A549 (cell line): ENCODE measurements around the gene AMIGO1. TPM values are rescaled to one million over a fixed set of nuclear protein-coding genes. Genes with fewer than 3 reads are reported as not detected.

ENCODE experiments used
- CBX8 ChIP-seq: fragments of 200-600 bp; sonication (generic); IDR thresholded peaks from 2 replicates; pipeline ENCODE4 v1.6.1; 2016
- CHD2 ChIP-seq: fragments of 150-350 bp; IDR thresholded peaks from 2 replicates; pipeline ENCODE4 v1.6.1; 2014; ENCODE audit warnings: low read length; ENCODE audit not compliant: partially characterized antibody
- CHD4 ChIP-seq: fragments of 200-600 bp; sonication (generic); IDR thresholded peaks from 2 replicates; pipeline ENCODE4 v1.6.1; 2016; ENCODE audit warnings: antibody characterized with exemption, mild to moderate bottlenecking, borderline replicate concordance
- EHF ChIP-seq: fragments of 250-450 bp; sonication (Bioruptor Pico); IDR thresholded peaks from 2 replicates; pipeline ENCODE4 v1.5.0; 2020; ENCODE audit warnings: mild to moderate bottlenecking
- EHMT2 ChIP-seq: fragments of 200-600 bp; sonication (generic); IDR thresholded peaks from 2 replicates; pipeline ENCODE4 v1.6.1; 2016; ENCODE audit warnings: antibody characterized with exemption, low read depth, mild to moderate bottlenecking, moderate library complexity
- ELK1 ChIP-seq: fragments of 150-350 bp; IDR thresholded peaks from 2 replicates; pipeline ENCODE4 v1.6.1; 2014; ENCODE audit warnings: low read depth, mild to moderate bottlenecking, low read length
- ESRRA ChIP-seq: fragments of 150-350 bp; IDR thresholded peaks from 2 replicates; pipeline ENCODE4 v1.6.1; 2014; ENCODE audit warnings: mild to moderate bottlenecking, low read length, borderline replicate concordance
- HDAC2 ChIP-seq: fragments of 200-600 bp; sonication (generic); IDR thresholded peaks from 2 replicates; pipeline ENCODE4 v1.6.1; 2016
- HEYL ChIP-seq: fragments of 250-450 bp; sonication (Bioruptor Pico); IDR thresholded peaks from 2 replicates; pipeline ENCODE4 v1.8.0; 2021; ENCODE audit warnings: mild to moderate bottlenecking, moderate library complexity
- HMGXB4 ChIP-seq: fragments of 250-450 bp; sonication (Bioruptor Pico); IDR thresholded peaks from 2 replicates; pipeline ENCODE4 v1.5.0; 2021; ENCODE audit warnings: mild to moderate bottlenecking, moderate library complexity, borderline replicate concordance
- HOXA7 ChIP-seq: fragments of 250-450 bp; sonication (Bioruptor Pico); IDR thresholded peaks from 2 replicates; pipeline ENCODE4 v1.5.0; 2020; ENCODE audit warnings: mild to moderate bottlenecking, moderate library complexity
- JUN ChIP-seq, 2 experiments: fragments of >200 bp; sonication (Bioruptor Twin); formaldehyde crosslinking; IDR thresholded peaks; 2 replicates in 1 of 2; 3 replicates in 1 of 2; pipeline ENCODE4 v1.6.1; 2016 to 2017
- JUNB ChIP-seq: fragments of >200 bp; sonication (Bioruptor Twin); formaldehyde crosslinking; IDR thresholded peaks from 2 replicates; pipeline ENCODE4 v1.6.1; 2016
- KDM1A ChIP-seq: fragments of 200-600 bp; sonication (generic); IDR thresholded peaks from 2 replicates; pipeline ENCODE4 v1.6.1; 2016; ENCODE audit warnings: low read depth, mild to moderate bottlenecking
- KDM5A ChIP-seq: fragments of 200-600 bp; sonication (generic); IDR thresholded peaks from 2 replicates; pipeline ENCODE4 v1.6.1; 2016; ENCODE audit warnings: antibody characterized with exemption, mild to moderate bottlenecking
- NFE2L2 ChIP-seq: fragments of 150-350 bp; conservative IDR thresholded peaks from 2 replicates; pipeline ENCODE4 v1.6.1; 2014; ENCODE audit warnings: low read length
- NPAS2 ChIP-seq: fragments of 250-450 bp; sonication (Bioruptor Pico); IDR thresholded peaks from 2 replicates; pipeline ENCODE4 v1.8.0; 2022; ENCODE audit warnings: mild to moderate bottlenecking, moderate library complexity, borderline replicate concordance
- NR3C1 ChIP-seq: fragments of >200 bp; sonication (Bioruptor Twin); formaldehyde crosslinking; IDR thresholded peaks from 3 replicates; pipeline ENCODE4 v1.6.1; 2017
- RARB ChIP-seq: fragments of 250-450 bp; sonication (Bioruptor Pico); IDR thresholded peaks from 2 replicates; pipeline ENCODE4 v1.8.0; 2021; ENCODE audit warnings: mild to moderate bottlenecking, moderate library complexity
- RCOR1 ChIP-seq: fragments of 150-350 bp; IDR thresholded peaks from 2 replicates; pipeline ENCODE4 v1.6.1; 2014; ENCODE audit warnings: antibody characterized with exemption, low read length, low read depth
- RNF2 ChIP-seq: fragments of 200-600 bp; sonication (generic); IDR thresholded peaks from 2 replicates; pipeline ENCODE4 v1.6.1; 2016; ENCODE audit warnings: low read depth, mild to moderate bottlenecking, antibody characterized with exemption, moderate library complexity, borderline replicate concordance
- SREBF2 ChIP-seq: fragments of 450-650 bp; IDR thresholded peaks from 2 replicates; pipeline ENCODE4 v1.6.1; 2014; ENCODE audit warnings: mild to moderate bottlenecking, moderate library complexity
- TFCP2L1 ChIP-seq: fragments of 250-450 bp; sonication (Bioruptor Pico); IDR thresholded peaks from 2 replicates; pipeline ENCODE4 v1.5.0; 2021; ENCODE audit warnings: mild to moderate bottlenecking
- ZC3H11A ChIP-seq: fragments of 450-650 bp; IDR thresholded peaks from 2 replicates; pipeline ENCODE4 v1.6.1; 2014; ENCODE audit warnings: antibody characterized with exemption, mild to moderate bottlenecking
- ZSCAN20 ChIP-seq: fragments of 250-450 bp; sonication (Bioruptor Pico); IDR thresholded peaks from 2 replicates; pipeline ENCODE4 v1.8.0; 2022; ENCODE audit warnings: mild to moderate bottlenecking, moderate library complexity
- polyA plus RNA-seq, 4 experiments: library from polyadenylated mRNA; depleted of rRNA in 3 of 4; stranded (reverse); fragments of >200 nt; fragmentation: RNase III in 1 of 4; extraction: RNeasy Plus Mini Kit Qiagen cat#74134 plus additional on column Dnase treatment in 1 of 4; gene quantifications; 2 replicates in 3 of 4; 3 replicates in 1 of 4; pipeline ENCODE4 v1.2.3, GENCODE V29; 2011 to 2017
- TF ChIP-seq, protein P1 (sequence below): fragments of >200 bp; sonication (Bioruptor Twin); formaldehyde crosslinking; IDR thresholded peaks from 3 replicates; pipeline ENCODE4 v1.6.1; 2016
- TF ChIP-seq, protein P2 (sequence below): fragments of >200 bp; sonication (Bioruptor Twin); formaldehyde crosslinking; IDR thresholded peaks from 3 replicates; pipeline ENCODE4 v1.5.1; 2016

Gene AMIGO1
- polyA plus RNA-seq, 2 of the 4 experiments (the other 2 are of a cell fraction) = 0.43 to 1.2 TPM

DNA sequence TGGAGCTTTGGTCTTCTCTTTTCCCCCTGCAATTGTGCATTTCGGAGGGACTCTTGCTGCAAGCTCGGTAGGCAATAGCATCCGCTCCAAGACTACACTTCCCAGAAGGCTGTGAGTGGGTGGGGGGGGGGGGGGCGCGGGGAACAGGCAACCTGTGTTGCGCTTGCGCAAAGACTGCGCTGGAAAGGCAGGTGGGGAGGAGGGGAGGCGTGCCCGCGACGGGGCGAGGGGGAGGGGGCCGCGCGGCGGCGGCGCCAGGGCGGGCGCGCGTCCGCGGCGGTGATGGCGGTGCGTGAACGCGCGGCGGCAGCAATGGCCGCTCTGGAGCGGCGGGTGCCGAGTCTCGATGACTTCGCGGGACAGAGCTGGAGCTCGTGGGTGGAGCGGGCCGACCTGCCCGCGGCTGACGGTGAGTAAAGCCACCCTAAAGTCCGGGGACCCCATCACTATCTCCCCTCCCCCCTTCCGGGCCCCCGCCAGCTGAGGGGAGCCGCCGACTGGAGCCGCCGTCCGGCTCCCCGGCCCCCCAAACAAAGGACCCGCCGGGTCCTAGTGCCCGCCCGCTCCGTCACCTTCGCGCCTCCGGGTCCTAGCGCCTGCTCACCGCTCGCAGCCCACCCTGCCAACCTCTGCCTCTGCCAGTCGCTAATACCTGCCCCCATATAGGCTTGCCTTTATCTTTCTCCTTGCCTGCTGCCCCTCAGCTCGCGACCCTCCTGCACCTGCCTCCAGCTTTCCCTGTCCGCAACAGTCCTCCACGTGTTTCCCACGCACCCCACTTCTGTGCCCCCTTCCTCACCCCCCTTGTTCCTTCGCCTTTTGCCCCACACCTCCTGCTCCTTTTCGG lies 25.6 kb downstream of the AMIGO1 start, which contains the start of gene ATXN7L2 (continued):
- no peak for TF ChIP-seq HMGXB4 (CRISPR knock-in tag)
- no peak for TF ChIP-seq ZC3H11A
- TF ChIP-seq CHD4 = no peak
- no peak for TF ChIP-seq CBX8
- TF ChIP-seq EHF (CRISPR knock-in tag) = no peak
- TF ChIP-seq NR3C1 = no peak
- no peak for TF ChIP-seq ZSCAN20 (CRISPR knock-in tag)
- TF ChIP-seq ELK1 = no peak
- TF ChIP-seq, protein P1, sequence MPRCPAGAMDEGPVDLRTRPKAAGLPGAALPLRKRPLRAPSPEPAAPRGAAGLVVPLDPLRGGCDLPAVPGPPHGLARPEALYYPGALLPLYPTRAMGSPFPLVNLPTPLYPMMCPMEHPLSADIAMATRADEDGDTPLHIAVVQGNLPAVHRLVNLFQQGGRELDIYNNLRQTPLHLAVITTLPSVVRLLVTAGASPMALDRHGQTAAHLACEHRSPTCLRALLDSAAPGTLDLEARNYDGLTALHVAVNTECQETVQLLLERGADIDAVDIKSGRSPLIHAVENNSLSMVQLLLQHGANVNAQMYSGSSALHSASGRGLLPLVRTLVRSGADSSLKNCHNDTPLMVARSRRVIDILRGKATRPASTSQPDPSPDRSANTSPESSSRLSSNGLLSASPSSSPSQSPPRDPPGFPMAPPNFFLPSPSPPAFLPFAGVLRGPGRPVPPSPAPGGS = 0 out of 3 replicates have a peak, but pooled peaks have one; percentile 42
- TF ChIP-seq RNF2 = no peak
- TF ChIP-seq JUN (IDR thresholded peaks at IDR 0.05) = peak; percentile 55 to 81; a peak in 3 of 5 replicates
- TF ChIP-seq KDM5A = no peak
- no peak for TF ChIP-seq HEYL (CRISPR knock-in tag)
- no peak for TF ChIP-seq NPAS2 (CRISPR knock-in tag)
- TF ChIP-seq JUNB = no peak
- no peak for TF ChIP-seq CHD2
- no peak for TF ChIP-seq KDM1A
- TF ChIP-seq, protein P2, sequence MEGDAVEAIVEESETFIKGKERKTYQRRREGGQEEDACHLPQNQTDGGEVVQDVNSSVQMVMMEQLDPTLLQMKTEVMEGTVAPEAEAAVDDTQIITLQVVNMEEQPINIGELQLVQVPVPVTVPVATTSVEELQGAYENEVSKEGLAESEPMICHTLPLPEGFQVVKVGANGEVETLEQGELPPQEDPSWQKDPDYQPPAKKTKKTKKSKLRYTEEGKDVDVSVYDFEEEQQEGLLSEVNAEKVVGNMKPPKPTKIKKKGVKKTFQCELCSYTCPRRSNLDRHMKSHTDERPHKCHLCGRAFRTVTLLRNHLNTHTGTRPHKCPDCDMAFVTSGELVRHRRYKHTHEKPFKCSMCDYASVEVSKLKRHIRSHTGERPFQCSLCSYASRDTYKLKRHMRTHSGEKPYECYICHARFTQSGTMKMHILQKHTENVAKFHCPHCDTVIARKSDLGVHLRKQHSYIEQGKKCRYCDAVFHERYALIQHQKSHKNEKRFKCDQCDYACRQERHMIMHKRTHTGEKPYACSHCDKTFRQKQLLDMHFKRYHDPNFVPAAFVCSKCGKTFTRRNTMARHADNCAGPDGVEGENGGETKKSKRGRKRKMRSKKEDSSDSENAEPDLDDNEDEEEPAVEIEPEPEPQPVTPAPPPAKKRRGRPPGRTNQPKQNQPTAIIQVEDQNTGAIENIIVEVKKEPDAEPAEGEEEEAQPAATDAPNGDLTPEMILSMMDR = no peak
- TF ChIP-seq EHMT2 = no peak
- TF ChIP-seq ESRRA = no peak
- no peak for TF ChIP-seq HOXA7
- TF ChIP-seq NFE2L2 = no peak
- peak; percentile 55; the same call in 1 of the 2 replicates for TF ChIP-seq TFCP2L1
- TF ChIP-seq HDAC2 = no peak
- TF ChIP-seq RARB (CRISPR knock-in tag) = no peak
- TF ChIP-seq SREBF2 = no peak
- no peak for TF ChIP-seq RCOR1
